DND-41 (cell line): ENCODE data around the gene SWSAP1.

ENCODE experiments used
- ATAC-seq: fragments of 200-7000 bp; cut with Tn5 transposase; 3 replicates; pipeline ENCODE4 v1.9.1; 2021; ENCODE audit warnings: low read depth; ENCODE audit not compliant: insufficient read depth
- DNase-seq: peaks from one replicate; pipeline ENCODE4 v3.0.0-alpha.2; 2020
- H2AFZ ChIP-seq: 2 replicates; pipeline ENCODE4 v1.6.0; 2012; ENCODE audit warnings: low read depth, low read length
- H3K27ac ChIP-seq: 2 replicates; pipeline ENCODE4 v1.5.1; 2012; ENCODE audit warnings: low read length, inconsistent platforms
- H3K27me3 ChIP-seq: fragments of 200-600 bp; sonication (generic); 2 replicates; pipeline ENCODE4 v1.6.0; 2012; ENCODE audit warnings: low read length, mild to moderate bottlenecking, inconsistent platforms; ENCODE audit not compliant: insufficient read depth, poor library complexity
- H3K36me3 ChIP-seq: 2 replicates; pipeline ENCODE4 v1.5.1; 2012; ENCODE audit warnings: low read length, inconsistent platforms; ENCODE audit not compliant: insufficient read depth
- H3K4me1 ChIP-seq: 2 replicates; pipeline ENCODE4 v1.5.1; 2012; ENCODE audit warnings: mild to moderate bottlenecking, low read length; ENCODE audit not compliant: insufficient read depth
- H3K4me2 ChIP-seq: 2 replicates; pipeline ENCODE4 v1.6.0; 2012; ENCODE audit warnings: mild to moderate bottlenecking, moderate library complexity, low read length, inconsistent platforms; ENCODE audit not compliant: insufficient read depth
- H3K4me3 ChIP-seq, 2 experiments: fragments of 200-600 bp in 1 of 2; shearing (Covaris generic) in 1 of 2; 2 replicates each; pipeline ENCODE4 v1.5.1; 2012 to 2016; ENCODE audit warnings: inconsistent platforms in 2 of 2, low read length in 2 of 2, mild to moderate bottlenecking in 2 of 2, low read depth in 1 of 2, moderate library complexity in 1 of 2
- H3K79me2 ChIP-seq: 2 replicates; pipeline ENCODE4 v1.6.0; 2012; ENCODE audit warnings: low read length, inconsistent platforms; ENCODE audit not compliant: insufficient read depth
- H3K9ac ChIP-seq: 2 replicates; pipeline ENCODE4 v1.6.0; 2012; ENCODE audit warnings: low read depth, mild to moderate bottlenecking, inconsistent platforms, low read length, moderate library complexity
- H3K9me3 ChIP-seq: 2 replicates; pipeline ENCODE4 v1.5.1; 2012; ENCODE audit warnings: low read length, moderate library complexity, mild to moderate bottlenecking, inconsistent platforms; ENCODE audit not compliant: insufficient read depth, severe bottlenecking
- H4K20me1 ChIP-seq: 2 replicates; pipeline ENCODE4 v1.6.0; 2012; ENCODE audit warnings: low read length; ENCODE audit not compliant: insufficient read depth
- EZH2 ChIP-seq: IDR thresholded peaks from 3 replicates; pipeline ENCODE4 v1.6.1; 2012; ENCODE audit warnings: borderline replicate concordance, low read depth, mild to moderate bottlenecking, moderate library complexity, low read length, inconsistent platforms; ENCODE audit not compliant: severe bottlenecking
- TF ChIP-seq, protein P1 (sequence below): IDR thresholded peaks from 2 replicates; pipeline ENCODE4 v1.5.1; 2012; ENCODE audit warnings: borderline replicate concordance, low read length, moderate library complexity, mild to moderate bottlenecking; ENCODE audit not compliant: poor library complexity, severe bottlenecking; ENCODE audit errors: extremely low read depth

SWSAP1 gene

GRCh38 chr19:11373885-11374432 lies 507 bp upstream of the SWSAP1 start:
- Histone ChIP-seq H3K27ac (peak overlapping the region; percentile 91), H3K9me3 (no peaks in the 10 kb centered on the region), H2AFZ (peak overlapping the region; percentile 80), H3K9ac (peak overlapping the region; percentile 78), H3K79me2 (peaks cover 20% of the 10 kb centered on the region), H3K36me3 (peaks cover 19% of the 10 kb centered on the region), H3K4me3 (peak overlapping the region; percentile 30 to 73; a peak in 3 of 4 replicates), H3K4me1 (peaks cover 42% of the 10 kb centered on the region), H4K20me1 (no peaks in the 10 kb centered on the region), H3K4me2 (peak overlapping the region; percentile 97), H3K27me3 (no peaks in the 10 kb centered on the region)
- DNase-seq (no peak), ATAC-seq (no peak)
- TF ChIP-seq EZH2: no peak
- TF ChIP-seq, protein P1, sequence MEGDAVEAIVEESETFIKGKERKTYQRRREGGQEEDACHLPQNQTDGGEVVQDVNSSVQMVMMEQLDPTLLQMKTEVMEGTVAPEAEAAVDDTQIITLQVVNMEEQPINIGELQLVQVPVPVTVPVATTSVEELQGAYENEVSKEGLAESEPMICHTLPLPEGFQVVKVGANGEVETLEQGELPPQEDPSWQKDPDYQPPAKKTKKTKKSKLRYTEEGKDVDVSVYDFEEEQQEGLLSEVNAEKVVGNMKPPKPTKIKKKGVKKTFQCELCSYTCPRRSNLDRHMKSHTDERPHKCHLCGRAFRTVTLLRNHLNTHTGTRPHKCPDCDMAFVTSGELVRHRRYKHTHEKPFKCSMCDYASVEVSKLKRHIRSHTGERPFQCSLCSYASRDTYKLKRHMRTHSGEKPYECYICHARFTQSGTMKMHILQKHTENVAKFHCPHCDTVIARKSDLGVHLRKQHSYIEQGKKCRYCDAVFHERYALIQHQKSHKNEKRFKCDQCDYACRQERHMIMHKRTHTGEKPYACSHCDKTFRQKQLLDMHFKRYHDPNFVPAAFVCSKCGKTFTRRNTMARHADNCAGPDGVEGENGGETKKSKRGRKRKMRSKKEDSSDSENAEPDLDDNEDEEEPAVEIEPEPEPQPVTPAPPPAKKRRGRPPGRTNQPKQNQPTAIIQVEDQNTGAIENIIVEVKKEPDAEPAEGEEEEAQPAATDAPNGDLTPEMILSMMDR: no peak

DNA sequence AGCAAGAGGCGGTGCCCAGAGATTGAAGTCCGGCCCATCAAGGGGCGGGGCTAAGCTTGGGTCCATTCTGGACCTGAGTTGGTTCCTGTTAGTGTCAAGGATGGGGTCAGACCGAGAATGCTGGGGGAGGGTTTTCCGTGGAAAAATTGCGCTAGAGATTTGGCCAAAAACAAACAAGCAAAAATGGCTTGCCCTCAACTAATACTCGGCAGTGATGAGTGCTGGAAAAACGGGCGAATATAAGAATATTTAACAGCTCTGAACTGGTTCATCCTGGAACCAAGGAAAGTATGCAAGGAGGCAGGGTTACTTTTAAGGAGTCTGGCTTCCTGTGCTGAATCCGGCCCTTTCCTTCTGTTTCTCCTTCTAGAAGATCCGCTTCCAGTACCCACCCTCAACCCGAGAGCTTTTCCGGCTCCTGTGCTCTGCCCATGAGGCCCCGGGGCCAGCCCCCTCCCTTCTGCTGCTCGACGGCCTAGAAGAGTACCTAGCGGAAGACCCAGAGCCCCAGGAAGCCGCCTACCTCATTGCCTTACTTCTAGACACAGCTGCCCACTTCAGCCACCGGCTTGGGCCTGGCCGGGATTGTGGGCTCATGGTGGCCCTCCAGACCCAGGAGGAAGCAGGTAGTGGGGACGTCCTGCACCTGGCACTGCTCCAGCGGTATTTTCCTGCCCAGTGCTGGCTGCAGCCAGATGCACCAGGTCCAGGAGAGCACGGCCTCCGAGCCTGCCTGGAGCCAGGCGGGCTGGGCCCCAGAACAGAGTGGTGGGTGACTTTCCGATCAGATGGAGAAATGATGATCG lies 880 bp downstream of the SWSAP1 start:
- no peak for TF ChIP-seq EZH2
- TF ChIP-seq, protein P1: no peak
- peak overlapping the region; percentile 97 for H3K4me2 ChIP-seq
- H3K9me3 ChIP-seq: no peaks in the 10 kb centered on the region
- peak overlapping the region; percentile 94 for H3K27ac ChIP-seq
- peaks cover 19% of the 10 kb centered on the region for H3K36me3 ChIP-seq
- peak overlapping the region; percentile 25 to 73 for H3K4me3 ChIP-seq
- DNase-seq (peak; percentile 91), ATAC-seq (peak; percentile 62)
- no peaks in the 10 kb centered on the region for H3K27me3 ChIP-seq
- H3K4me1 ChIP-seq: peaks cover 55% of the 10 kb centered on the region
- H4K20me1 ChIP-seq: no peaks in the 10 kb centered on the region
- H2AFZ ChIP-seq: peak overlapping the region; percentile 64
- peak overlapping the region; percentile 78 for H3K9ac ChIP-seq
- H3K79me2 ChIP-seq: peaks cover 26% of the 10 kb centered on the region

DNA sequence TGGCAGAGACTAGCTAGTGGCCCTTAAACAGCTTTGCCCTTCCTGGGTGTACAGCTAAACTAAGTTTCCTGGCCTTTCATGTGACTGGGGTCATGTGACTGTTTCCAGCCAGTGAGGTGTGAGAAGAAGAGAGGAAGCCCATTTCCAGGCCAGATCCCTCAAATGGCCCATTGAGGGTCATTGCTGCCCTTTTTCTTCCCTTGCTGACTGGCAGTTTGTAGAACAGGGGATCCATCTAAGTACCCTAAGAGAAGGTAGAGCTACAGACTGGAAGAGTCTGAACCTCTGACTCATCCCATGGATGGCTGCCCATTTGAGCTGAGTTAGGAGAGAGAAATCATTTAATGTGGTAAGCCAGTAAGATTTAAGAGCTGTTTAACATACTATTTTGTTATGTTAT lies 2.8 kb downstream of the SWSAP1 start:
- ATAC-seq (no peak), DNase-seq (peak; percentile 39)
- Histone ChIP-seq H3K4me3 (no peak overlapping the region), H3K9ac (0 out of 2 replicates have a peak overlapping the region, but pooled peaks have one; percentile 18), H4K20me1 (no peaks in the 10 kb centered on the region), H3K4me2 (peak overlapping the region; percentile 97), H3K36me3 (peaks cover 19% of the 10 kb centered on the region), H3K27ac (peak overlapping the region; percentile 65), H3K9me3 (no peaks in the 10 kb centered on the region), H2AFZ (peak overlapping the region; percentile 36), H3K27me3 (no peaks in the 10 kb centered on the region), H3K4me1 (peaks cover 68% of the 10 kb centered on the region), H3K79me2 (peaks cover 30% of the 10 kb centered on the region)
- TF ChIP-seq EZH2: no peak
- TF ChIP-seq, protein P1: no peak
